GM10266 (cell line): ENCODE measurements around the gene FANCG.
A peak's percentile ranks its signal among the peaks of the same experiment; 100 is the strongest.

Source experiments
- DNase-seq: peaks from one replicate; pipeline ENCODE4 v3.0.0; 2012; ENCODE audit errors: extremely low spot score
- CTCF ChIP-seq: IDR thresholded peaks from 2 replicates; pipeline ENCODE4 v1.5.1; 2012; ENCODE audit warnings: mild to moderate bottlenecking, low read depth; ENCODE audit not compliant: control insufficient read depth, insufficient read depth; ENCODE audit errors: missing control alignments

FANCG gene

GRCh38 chr9:35107297-35108290 lies 27.9 kb upstream of the FANCG start:
- DNase-seq = peak; percentile 2
- no peak for TF ChIP-seq CTCF

GRCh38 chr9:35106343-35106730 lies 26.6 kb upstream of the FANCG start:
- no peak for TF ChIP-seq CTCF
- DNase-seq = peak; percentile 5

- TF ChIP-seq CTCF = no peak
- peak; percentile 3 for DNase-seq
Measured at GRCh38 chr9:35105571-35106342, 26.0 kb upstream of the FANCG start.

- no peak for DNase-seq
Measured at GRCh38 chr9:35105126-35105525, 25.4 kb upstream of the FANCG start.

DNA sequence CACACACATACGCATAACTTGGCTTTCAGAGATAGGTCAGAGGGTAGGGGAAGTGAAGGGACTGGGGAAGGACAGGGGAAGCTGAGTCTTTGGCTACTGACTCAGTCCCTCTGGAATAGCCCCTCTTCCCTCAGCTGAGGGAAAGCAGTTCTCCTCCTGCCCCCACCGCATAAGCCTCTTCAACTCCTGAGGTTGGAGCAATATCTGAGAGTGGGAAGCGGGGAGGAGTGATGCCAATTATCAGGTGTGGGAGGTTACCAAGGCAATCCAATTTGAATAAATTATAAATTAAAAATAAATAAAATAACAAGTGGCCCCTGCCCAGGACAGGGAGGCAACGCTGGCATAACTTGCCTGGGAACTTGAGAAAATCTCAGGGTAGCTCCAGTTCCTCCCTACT lies 24.8 kb upstream of the FANCG start:
- no peak for TF ChIP-seq CTCF
- DNase-seq = peak; percentile 1

More at GRCh38 chr9:35105126-35105525, 25.4 kb upstream of the FANCG start:
- TF ChIP-seq CTCF = no peak

DNA sequence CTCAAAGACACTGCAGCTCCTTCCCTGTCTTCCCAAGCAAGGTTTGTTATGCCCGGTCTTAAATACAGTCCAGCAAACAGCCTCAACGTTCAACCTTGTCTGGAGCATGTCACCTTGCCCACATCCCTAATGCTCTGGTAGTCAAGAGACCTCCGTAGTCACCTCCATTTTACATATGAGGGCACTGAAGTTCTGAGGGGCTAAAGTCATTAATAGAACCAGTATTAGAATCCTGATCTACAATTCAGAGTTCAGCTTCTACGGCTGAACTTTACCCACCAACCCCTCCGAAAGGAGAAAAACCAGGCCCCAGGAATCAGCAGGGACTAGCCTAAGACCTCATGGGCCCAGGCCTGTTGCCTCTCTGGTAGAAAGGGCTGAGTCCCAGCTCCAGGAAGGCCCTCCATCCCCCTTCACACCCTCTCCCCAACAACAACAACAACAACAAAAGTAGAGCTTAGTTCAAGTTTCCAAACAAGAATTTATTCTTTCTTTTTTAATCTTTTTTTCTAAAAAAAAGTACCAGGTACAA lies 24.0 kb upstream of the FANCG start:
- TF ChIP-seq CTCF = no peak
- DNase-seq = no peak
